GM12878 (cell line): Measurements from ENCODE around the gene MAN1A1. TPM values are rescaled to one million over a fixed set of nuclear protein-coding genes. Genes with fewer than 3 reads are reported as not detected.
"Not testable (repeated sequence)": the region's sequence is repeated elsewhere in the genome, so short reads cannot be mapped to it uniquely, and the experiment has no call there.

Experiments used
- ATAC-seq: fragments of 200-7000 bp; cut with Tn5 transposase; 3 replicates; pipeline ENCODE4 v1.9.1; 2020; ENCODE audit warnings: mild to moderate bottlenecking, moderate library complexity
- BruUV-seq: library from RNA; stranded (reverse); fragments of 400-500 nt; replicated peaks from 2 replicates; lab custom pipeline; 2021; lab: Mats Ljungman, UMichigan
- CTCF ChIA-PET: fragments of 300-600 bp; sonication (Branson Sonifier 250); formaldehyde crosslinking; extraction: SDS; loops from one replicate; lab custom pipeline; 2021; ENCODE audit warnings: inconsistent platforms; lab: Yijun Ruan, JAX
- POLR2A ChIA-PET: fragments of 350-600 bp; formaldehyde crosslinking; extraction: SDS; loops from one replicate; lab custom pipeline; 2021; ENCODE audit warnings: inconsistent platforms; lab: Charles Lee
- RAD21 ChIA-PET: fragments of 300-600 bp; sonication (Branson Sonifier 250); formaldehyde crosslinking; loops from one replicate; lab custom pipeline; 2023; ENCODE audit warnings: antibody characterized with exemption; ENCODE audit not compliant: unreplicated experiment; lab: Charles Lee
- SMC1A ChIA-PET: fragments of 300-600 bp; sonication (Branson Sonifier 250); formaldehyde crosslinking; loops from one replicate; lab custom pipeline; 2023; ENCODE audit not compliant: unreplicated experiment, uncharacterized antibody; lab: Charles Lee
- DNase-seq: peaks from one replicate; pipeline ENCODE4 v3.0.0-alpha.2; 2011; ENCODE audit warnings: low read depth, low spot score
- FAIRE-seq: peaks from 3 replicates; lab custom pipeline; 2011; peaks lifted over from hg19 to GRCh38; lab: Jason Lieb, UNC
- H2AFZ ChIP-seq: 2 replicates; pipeline ENCODE4 v1.6.0; 2011; ENCODE audit warnings: low read depth, low read length, control low read depth; ENCODE audit not compliant: control insufficient read depth
- H3K27ac ChIP-seq: 2 replicates; pipeline ENCODE4 v1.5.1; 2011; ENCODE audit warnings: control low read depth; ENCODE audit not compliant: control insufficient read depth, insufficient read depth
- H3K27me3 ChIP-seq, 2 experiments: replicated peaks in 1 of 2; 2 replicates each; pipeline versions ENCODE4 v1.6.0 to v1.6.1; 2011; ENCODE audit warnings: low read length in 1 of 2; ENCODE audit not compliant: control insufficient read depth in 2 of 2, insufficient read depth in 2 of 2
- H3K36me3 ChIP-seq, 2 experiments: 2 replicates each; pipeline ENCODE4 v1.5.1; 2011; ENCODE audit warnings: low read length in 1 of 2; ENCODE audit not compliant: control insufficient read depth in 2 of 2, insufficient read depth in 2 of 2
- H3K4me1 ChIP-seq: 2 replicates; pipeline ENCODE4 v1.6.1; 2011; ENCODE audit warnings: mild to moderate bottlenecking, low read length, moderate library complexity, mixed read lengths; ENCODE audit not compliant: control insufficient read depth, insufficient read depth
- H3K4me2 ChIP-seq: 2 replicates; pipeline ENCODE4 v1.6.0; 2011; ENCODE audit warnings: control low read depth; ENCODE audit not compliant: control insufficient read depth, insufficient read depth
- H3K4me3 ChIP-seq: fragments of 200-600 bp; sonication (generic); 2 replicates; pipeline ENCODE4 v1.5.1; 2016
- H3K79me2 ChIP-seq: 2 replicates; pipeline ENCODE4 v1.6.0; 2011; ENCODE audit warnings: low read length; ENCODE audit not compliant: control insufficient read depth, insufficient read depth
- H3K9ac ChIP-seq: 2 replicates; pipeline ENCODE4 v1.8.0; 2011; ENCODE audit warnings: low read length, control low read depth, mixed read lengths; ENCODE audit not compliant: control insufficient read depth, insufficient read depth
- H3K9me3 ChIP-seq: replicated peaks from 3 replicates; pipeline ENCODE4 v1.5.1; 2011; ENCODE audit warnings: mild to moderate bottlenecking, low read length; ENCODE audit not compliant: control insufficient read depth, insufficient read depth
- H4K20me1 ChIP-seq: 2 replicates; pipeline ENCODE4 v1.6.0; 2011; ENCODE audit not compliant: control insufficient read depth, insufficient read depth
- CBX5 ChIP-seq: sonication (generic); IDR thresholded peaks from 2 replicates; pipeline ENCODE4 v1.6.1; 2016; ENCODE audit warnings: low read depth, moderate library complexity, mild to moderate bottlenecking, inconsistent platforms
- STAT3 ChIP-seq: IDR thresholded peaks from 2 replicates; pipeline ENCODE4 v1.6.1; 2011; ENCODE audit warnings: low read depth, low read length, improper control_type of control experiment
- ZNF207 ChIP-seq: fragments of 450-650 bp; IDR thresholded peaks from 2 replicates; pipeline ENCODE4 v1.6.1; 2014; ENCODE audit warnings: antibody characterized with exemption, mild to moderate bottlenecking, borderline replicate concordance
- ZNF274 ChIP-seq: IDR thresholded peaks from one replicate; pipeline ENCODE4 v1.8.0; 2011; ENCODE audit not compliant: insufficient read length, insufficient read depth
- WGBS: methylation state at CpG from one replicate; pipeline ENCODE4 v1.1.6; 2016; ENCODE audit warnings: low lambda C conversion rate; ENCODE audit not compliant: insufficient replicate concordance, insufficient coverage; ENCODE audit errors: missing lambda C conversion rate; 5-methylcytosine and 5-hydroxymethylcytosine counted together
- in situ Hi-C: fragments of 300-500 bp; cut with MboI; formaldehyde crosslinking; loops from 9 replicates; pipeline ENCODE4 v1.14.3; 2018; ENCODE audit warnings: mixed read lengths
- intact Hi-C: fragments of 100-400 bp; cut with micrococcal nuclease; formaldehyde crosslinking; loops from one replicate; pipeline ENCODE4 v1.14.2; 2022; ENCODE audit not compliant: unreplicated experiment
- polyA plus RNA-seq, 11 experiments: library from polyadenylated mRNA; depleted of rRNA in 4 of 11; unstranded in 6 of 11; stranded (reverse) in 5 of 11; fragments of >200 nt; fragmentation: Nextera tagmentation in 4 of 11; fragmentation: Illumina TruSeq in 1 of 11; extraction: Ambion mirVana in 4 of 11; extraction: Trizol in 1 of 11; gene quantifications; 1 replicate in 1 of 11; 2 replicates in 10 of 11; pipeline versions ENCODE4 v1.2.1 to v1.2.3, GENCODE V29; 2011 to 2016; ENCODE audit warnings: inconsistent platforms in 2 of 11, missing spikeins in 2 of 11, low read depth in 1 of 11
- total RNA-seq, 4 experiments: library from RNA; depleted of rRNA in 3 of 4; stranded (reverse); fragments of >200 nt in 3 of 4; fragmentation: Illumina TruSeq in 1 of 4; extraction: Trizol in 1 of 4; gene quantifications; 2 replicates each; pipeline versions ENCODE4 v1.2.1 to v1.2.3, GENCODE V29; 2013 to 2021
- TF ChIP-seq, protein P1 (sequence below): IDR thresholded peaks from 2 replicates; pipeline ENCODE4 v1.6.1; 2011; ENCODE audit warnings: low read depth, mild to moderate bottlenecking, low read length, moderate library complexity, borderline replicate concordance; ENCODE audit errors: extremely low read depth

The MAN1A1 gene
- total and polyA plus RNA-seq, 10 of the 15 experiments (the other 5 are each of a cell fraction or from before 2014, with no cell fraction given): 5.4 to 28.1 (median 19.5) TPM

DNA sequence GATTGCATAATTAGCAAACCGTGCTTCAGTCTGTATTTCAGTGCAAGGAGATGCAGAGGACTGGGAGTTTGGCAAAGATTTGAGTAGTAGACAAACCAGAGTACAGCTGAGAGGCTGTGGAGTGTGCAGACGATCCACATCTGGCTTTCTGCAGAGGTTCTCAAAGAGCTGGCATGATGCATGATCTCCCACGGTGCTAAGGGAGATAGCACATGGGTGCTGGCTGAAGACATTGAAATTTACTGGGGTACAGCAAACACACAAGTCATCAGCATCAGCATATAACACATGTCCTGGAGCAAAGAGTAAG lies 192.1 kb downstream of the MAN1A1 start:
- ChIA-PET POLR2A (no interaction called here), CTCF (interaction anchor here (2.3 kb wide), 1 partner anchor 8 kb away, joined by 7 read pairs; no protein-coding TSS in a partner anchor), SMC1A (interaction anchor here (0.8 kb wide), 1 partner anchor 13 kb away, joined by 3 read pairs; no protein-coding TSS in a partner anchor), RAD21 (interaction anchor here (1.0 to 1.7 kb wide), 3 partner anchors 9 to 164 kb away, joined by 3 to 5 read pairs (median 4); no protein-coding TSS in a partner anchor)
- 54% methylated on average over 3 of the region's 3 CpGs for WGBS
- H3K4me2 ChIP-seq: no peak overlapping the region
- intact Hi-C loops (no loop called here), in situ Hi-C loops (loop anchor here (10.0 kb wide), 1 partner anchor 817 kb away; no protein-coding TSS in a partner anchor)
- no peak overlapping the region for H3K27ac ChIP-seq
- H3K4me3 ChIP-seq: no peak overlapping the region
- TF ChIP-seq STAT3: no peak
- no peak for TF ChIP-seq CBX5
- TF ChIP-seq ZNF274: no peak
- ATAC-seq (no peak), DNase-seq (no peak), FAIRE-seq (no peak)
- H2AFZ ChIP-seq: no peak overlapping the region
- no peaks in the 10 kb centered on the region for H4K20me1 ChIP-seq
- no peaks in the 10 kb centered on the region for H3K79me2 ChIP-seq
- H3K4me1 ChIP-seq: no peaks in the 10 kb centered on the region; the same call in 1 of the 2 replicates
- BruUV-seq: no TSS peak
- no peaks in the 10 kb centered on the region for H3K36me3 ChIP-seq
- H3K27me3 ChIP-seq: peaks cover 0 to 1% of the 10 kb centered on the region in 2 experiments; a peak in 2 of 4 replicates
- H3K9me3 ChIP-seq: no peaks in the 10 kb centered on the region
- H3K9ac ChIP-seq: no peak overlapping the region

DNA sequence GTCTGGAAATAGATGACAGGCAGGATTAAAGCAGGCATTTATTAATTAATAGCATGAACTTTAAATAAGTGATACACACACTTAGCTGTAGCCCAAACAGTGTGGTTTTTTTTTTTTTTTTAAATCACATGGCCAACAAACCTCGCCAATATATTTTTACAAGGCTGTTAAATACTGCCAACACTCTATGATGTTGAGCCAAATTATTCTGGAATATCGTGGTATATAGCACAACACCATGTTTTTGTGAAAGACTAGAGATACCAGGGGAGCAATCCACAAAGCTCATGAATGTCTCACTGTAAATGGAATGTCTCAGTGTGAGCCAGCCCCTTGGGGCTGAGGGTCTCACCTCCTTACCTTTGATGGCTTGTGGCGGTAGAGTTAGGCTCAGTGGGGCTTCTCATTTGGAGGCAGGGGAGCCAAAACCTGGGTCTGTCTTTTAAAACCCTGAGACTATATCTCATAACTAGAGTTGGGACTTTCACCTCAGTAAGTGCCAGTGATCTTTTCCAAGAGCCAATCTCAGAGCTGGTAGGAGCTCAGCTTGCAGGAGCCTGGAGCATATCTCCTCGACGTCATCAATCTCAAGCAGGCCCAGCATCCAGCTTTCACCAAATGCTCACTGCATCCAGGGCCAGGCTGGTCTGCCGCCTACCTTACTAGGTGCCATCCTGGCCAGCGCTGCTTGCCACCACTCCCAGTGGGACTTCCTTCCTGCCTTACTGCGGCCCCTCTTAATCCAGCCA lies 192.6 kb downstream of the MAN1A1 start:
- no peaks in the 10 kb centered on the region for H3K9me3 ChIP-seq
- H3K27me3 ChIP-seq: peaks cover 0 to 1% of the 10 kb centered on the region in 2 experiments; a peak in 2 of 4 replicates
- ChIA-PET CTCF (interaction anchor here (2.3 kb wide), 1 partner anchor 8 kb away, joined by 7 read pairs; no protein-coding TSS in a partner anchor), SMC1A (interaction anchor here (0.8 kb wide), 1 partner anchor 13 kb away, joined by 3 read pairs; no protein-coding TSS in a partner anchor), POLR2A (no interaction called here), RAD21 (interaction anchor here (1.0 to 1.7 kb wide), 3 partner anchors 9 to 165 kb away, joined by 3 to 5 read pairs (median 4); no protein-coding TSS in a partner anchor)
- no peak overlapping the region for H2AFZ ChIP-seq
- in situ Hi-C loops (loop anchor here (10.0 kb wide), 1 partner anchor 818 kb away; no protein-coding TSS in a partner anchor), intact Hi-C loops (no loop called here)
- WGBS: 56% methylated on average over 8 of the region's 8 CpGs
- TF ChIP-seq ZNF207: no peak
- TF ChIP-seq, protein P1, sequence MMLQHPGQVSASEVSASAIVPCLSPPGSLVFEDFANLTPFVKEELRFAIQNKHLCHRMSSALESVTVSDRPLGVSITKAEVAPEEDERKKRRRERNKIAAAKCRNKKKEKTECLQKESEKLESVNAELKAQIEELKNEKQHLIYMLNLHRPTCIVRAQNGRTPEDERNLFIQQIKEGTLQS: no peak
- ATAC-seq (no peak), DNase-seq (no peak), FAIRE-seq (no peak)
- H3K36me3 ChIP-seq: no peaks in the 10 kb centered on the region
- no peak overlapping the region for H3K4me2 ChIP-seq
- H3K9ac ChIP-seq: no peak overlapping the region
- no peaks in the 10 kb centered on the region for H3K4me1 ChIP-seq
- no peak overlapping the region for H3K4me3 ChIP-seq
- no peaks in the 10 kb centered on the region for H3K79me2 ChIP-seq
- BruUV-seq: no TSS peak
- H4K20me1 ChIP-seq: no peaks in the 10 kb centered on the region
- no peak overlapping the region for H3K27ac ChIP-seq

DNA sequence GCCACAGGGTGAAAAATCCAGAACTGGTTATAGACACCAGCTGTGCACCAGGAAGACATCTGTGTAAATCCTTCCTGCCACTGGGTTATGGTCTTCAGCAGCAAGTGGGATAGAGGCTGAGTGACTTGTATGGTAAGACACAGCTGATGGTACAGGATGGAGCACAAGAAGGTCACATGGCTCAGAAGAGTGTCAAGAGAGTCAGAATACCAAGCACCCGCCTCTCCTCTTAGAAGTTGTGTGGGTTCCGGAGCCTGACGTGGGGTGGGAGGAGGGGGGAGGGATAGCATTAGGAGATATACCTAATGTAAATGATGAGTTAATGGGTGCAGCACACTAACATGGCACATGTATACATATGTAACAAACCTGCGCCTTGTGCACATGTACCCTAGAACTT lies 193.5 kb downstream of the MAN1A1 start:
- H3K27me3 ChIP-seq, intact Hi-C loops, DNase-seq, H3K9me3 ChIP-seq, RAD21 ChIA-PET, SMC1A ChIA-PET, H4K20me1 ChIP-seq, H2AFZ ChIP-seq, POLR2A ChIA-PET, ATAC-seq, H3K4me1 ChIP-seq, H3K27ac ChIP-seq, H3K9ac ChIP-seq, H3K4me2 ChIP-seq, H3K79me2 ChIP-seq, FAIRE-seq, CTCF ChIA-PET, H3K36me3 ChIP-seq, BruUV-seq, H3K4me3 ChIP-seq: not testable (repeated sequence)
- WGBS: 54% methylated on average over 4 of the region's 4 CpGs
- in situ Hi-C loops: loop anchor here (10.0 kb wide), 1 partner anchor 819 kb away; no protein-coding TSS in a partner anchor
